T-helper 1 cell treated with Interleukin-12 subunit alpha and Interleukin-12 subunit beta and Interleukin-4 antibody, amounts not matched to agents 30 μg/mL and 1 μg/mL, for 36 hours (primary cell): ENCODE data around the gene CACNA2D3.

Source experiments
- H3K27ac Mint-ChIP-seq: one replicate; pipeline ENCODE4 v1.8.0; 2021; ENCODE audit warnings: mild to moderate bottlenecking, mixed read lengths
- H3K27me3 Mint-ChIP-seq: one replicate; pipeline ENCODE4 v1.8.0; 2021; ENCODE audit warnings: low read depth, mixed read lengths
- H3K36me3 Mint-ChIP-seq: one replicate; pipeline ENCODE4 v1.8.0; 2021; ENCODE audit warnings: low read depth, mixed read lengths
- H3K4me1 Mint-ChIP-seq: one replicate; pipeline ENCODE4 v1.8.0; 2021; ENCODE audit warnings: low read depth, mixed read lengths
- H3K4me3 Mint-ChIP-seq: one replicate; pipeline ENCODE4 v1.8.0; 2021; ENCODE audit warnings: mild to moderate bottlenecking, moderate library complexity, mixed read lengths
- H3K9me3 Mint-ChIP-seq: one replicate; pipeline ENCODE4 v1.8.0; 2021; ENCODE audit warnings: mixed read lengths

CACNA2D3 gene

GRCh38 chr3:54533856-54534255 is 411.5 kb downstream of the CACNA2D3 start:
- Mint-ChIP-seq H3K27me3 (no peaks in the 10 kb centered on the region), H3K4me3 (no peak overlapping the region)

GRCh38 chr3:54535619-54536018 is 413.3 kb downstream of the CACNA2D3 start:
- H3K27ac Mint-ChIP-seq: no peak overlapping the region
- H3K36me3 Mint-ChIP-seq: no peaks in the 10 kb centered on the region
- peaks cover 4% of the 10 kb centered on the region for H3K9me3 Mint-ChIP-seq
- H3K4me1 Mint-ChIP-seq: no peaks in the 10 kb centered on the region
- no peaks in the 10 kb centered on the region for H3K27me3 Mint-ChIP-seq
- H3K4me3 Mint-ChIP-seq: no peak overlapping the region

More at GRCh38 chr3:54533856-54534255, 411.5 kb downstream of the CACNA2D3 start:
- Mint-ChIP-seq H3K4me1 (no peaks in the 10 kb centered on the region), H3K9me3 (no peaks in the 10 kb centered on the region), H3K27ac (no peak overlapping the region), H3K36me3 (no peaks in the 10 kb centered on the region)

GRCh38 chr3:54536450-54536849 is 414.1 kb downstream of the CACNA2D3 start:
- no peaks in the 10 kb centered on the region for H3K27me3 Mint-ChIP-seq
- H3K9me3 Mint-ChIP-seq: peaks cover 4% of the 10 kb centered on the region
- H3K36me3 Mint-ChIP-seq: no peaks in the 10 kb centered on the region
- H3K4me1 Mint-ChIP-seq: no peaks in the 10 kb centered on the region
- H3K4me3 Mint-ChIP-seq: no peak overlapping the region
- no peak overlapping the region for H3K27ac Mint-ChIP-seq

- Mint-ChIP-seq H3K9me3 (peaks cover 4% of the 10 kb centered on the region), H3K4me1 (no peaks in the 10 kb centered on the region), H3K4me3 (no peak overlapping the region), H3K27me3 (no peaks in the 10 kb centered on the region), H3K27ac (no peak overlapping the region), H3K36me3 (no peaks in the 10 kb centered on the region)
Measured at GRCh38 chr3:54537506-54537905, 415.2 kb downstream of the CACNA2D3 start.

GRCh38 chr3:54538346-54538745 is 416.0 kb downstream of the CACNA2D3 start:
- Mint-ChIP-seq H3K4me1 (no peaks in the 10 kb centered on the region), H3K27ac (no peak overlapping the region), H3K4me3 (no peak overlapping the region), H3K27me3 (no peaks in the 10 kb centered on the region), H3K9me3 (peaks cover 4% of the 10 kb centered on the region), H3K36me3 (no peaks in the 10 kb centered on the region)

- Mint-ChIP-seq H3K9me3 (peaks cover 4% of the 10 kb centered on the region), H3K36me3 (no peaks in the 10 kb centered on the region), H3K27me3 (no peaks in the 10 kb centered on the region), H3K4me1 (no peaks in the 10 kb centered on the region), H3K4me3 (no peak overlapping the region), H3K27ac (no peak overlapping the region)
Measured at GRCh38 chr3:54541369-54541768, 419.0 kb downstream of the CACNA2D3 start.

- Mint-ChIP-seq H3K4me3 (no peak overlapping the region), H3K9me3 (peaks cover 4% of the 10 kb centered on the region), H3K4me1 (no peaks in the 10 kb centered on the region), H3K27ac (no peak overlapping the region), H3K36me3 (no peaks in the 10 kb centered on the region), H3K27me3 (no peaks in the 10 kb centered on the region)
Measured at GRCh38 chr3:54543446-54543845, 421.1 kb downstream of the CACNA2D3 start.

- H3K9me3 Mint-ChIP-seq: peaks cover 5% of the 10 kb centered on the region
Measured at GRCh38 chr3:54547051-54547450, 424.7 kb downstream of the CACNA2D3 start.

GRCh38 chr3:54547846-54548245 is 425.5 kb downstream of the CACNA2D3 start:
- Mint-ChIP-seq H3K9me3 (peaks cover 5% of the 10 kb centered on the region), H3K36me3 (no peaks in the 10 kb centered on the region), H3K4me3 (no peak overlapping the region), H3K27me3 (no peaks in the 10 kb centered on the region), H3K27ac (no peak overlapping the region), H3K4me1 (no peaks in the 10 kb centered on the region)

More at GRCh38 chr3:54547051-54547450, 424.7 kb downstream of the CACNA2D3 start:
- H3K36me3 Mint-ChIP-seq: no peaks in the 10 kb centered on the region
- no peak overlapping the region for H3K4me3 Mint-ChIP-seq
- H3K27ac Mint-ChIP-seq: no peak overlapping the region
- no peaks in the 10 kb centered on the region for H3K4me1 Mint-ChIP-seq
- H3K27me3 Mint-ChIP-seq: no peaks in the 10 kb centered on the region

GRCh38 chr3:54549607-54550220 is 427.4 kb downstream of the CACNA2D3 start:
- Mint-ChIP-seq H3K9me3 (peaks cover 5% of the 10 kb centered on the region), H3K4me1 (no peaks in the 10 kb centered on the region), H3K36me3 (no peaks in the 10 kb centered on the region), H3K27me3 (no peaks in the 10 kb centered on the region), H3K27ac (no peak overlapping the region), H3K4me3 (no peak overlapping the region)

GRCh38 chr3:54550221-54550977 is 428.0 kb downstream of the CACNA2D3 start:
- H3K9me3 Mint-ChIP-seq: peaks cover 5% of the 10 kb centered on the region
- no peak overlapping the region for H3K4me3 Mint-ChIP-seq
- no peaks in the 10 kb centered on the region for H3K4me1 Mint-ChIP-seq
- H3K27ac Mint-ChIP-seq: no peak overlapping the region
- no peaks in the 10 kb centered on the region for H3K36me3 Mint-ChIP-seq
- H3K27me3 Mint-ChIP-seq: no peaks in the 10 kb centered on the region

- Mint-ChIP-seq H3K4me1 (no peaks in the 10 kb centered on the region), H3K27me3 (no peaks in the 10 kb centered on the region), H3K4me3 (no peak overlapping the region), H3K9me3 (no peaks in the 10 kb centered on the region), H3K36me3 (no peaks in the 10 kb centered on the region), H3K27ac (no peak overlapping the region)
Measured at GRCh38 chr3:54556630-54557029, 434.3 kb downstream of the CACNA2D3 start.

GRCh38 chr3:54557538-54558428 is 435.4 kb downstream of the CACNA2D3 start:
- H3K9me3 Mint-ChIP-seq: no peaks in the 10 kb centered on the region
- H3K4me3 Mint-ChIP-seq: no peak overlapping the region
- H3K27ac Mint-ChIP-seq: no peak overlapping the region
- H3K36me3 Mint-ChIP-seq: no peaks in the 10 kb centered on the region
- no peaks in the 10 kb centered on the region for H3K4me1 Mint-ChIP-seq
- H3K27me3 Mint-ChIP-seq: no peaks in the 10 kb centered on the region

GRCh38 chr3:54563501-54564200 is 441.3 kb downstream of the CACNA2D3 start:
- no peak overlapping the region for H3K27ac Mint-ChIP-seq
- no peaks in the 10 kb centered on the region for H3K4me1 Mint-ChIP-seq
- H3K36me3 Mint-ChIP-seq: no peaks in the 10 kb centered on the region
- H3K4me3 Mint-ChIP-seq: no peak overlapping the region
- no peaks in the 10 kb centered on the region for H3K27me3 Mint-ChIP-seq
- H3K9me3 Mint-ChIP-seq: no peaks in the 10 kb centered on the region
